Left cardiac atrium (tissue), 4 donors: Measurements from ENCODE around the gene MIF4GD. TPM values are rescaled to one million over a fixed set of nuclear protein-coding genes. Genes with fewer than 3 reads are reported as not detected.
A peak's percentile ranks its signal among the peaks of the same experiment; 100 is the strongest.
"Not testable (repeated sequence)": the region's sequence is repeated elsewhere in the genome, so short reads cannot be mapped to it uniquely, and the experiment has no call there.

ENCODE experiments used
- ATAC-seq, 2 donors: fragments of 200-7000 bp; cut with Tn5 transposase; one replicate each; pipeline ENCODE4 v1.9.1; 2020; ENCODE audit warnings: mild to moderate bottlenecking in 2 of 2, moderate library complexity in 2 of 2
- DNase-seq: peaks from one replicate; pipeline ENCODE4 v3.0.0-alpha.2; 2020
- intact Hi-C, 2 donors: fragments of 100-400 bp; cut with DNase I; formaldehyde crosslinking; loops; one replicate each; pipeline versions ENCODE4 v1.14.1 to v1.15.1; 2022 to 2023
- long read RNA-seq: library from polyadenylated mRNA; unstranded; transcript quantifications from one replicate; pipeline ENCODE4 v2.0.0, GENCODE V29; 2021
- total RNA-seq, 2 donors: library from RNA; stranded (reverse); fragmentation: NEBNext Ultra II Directional; extraction: Animal tissue kit (Norgen Biotek cat#: 25700); gene quantifications; one replicate each; pipeline ENCODE4 v1.2.1, GENCODE V29; 2021
- donor health status: DM: no; HTN: yes; CAD: no.
- donor health status: DM: no; HTN: yes; CAD: no; lungs with severe emphysema.
- donor health status: DM: yes; HTN: yes; CAD: no.
- donor health status: Dilated cardiomyopathy.

MIF4GD gene
- total RNA-seq, result 10 to 100 TPM; 13.8 to 17.7 TPM
- long read RNA-seq, transcript MIF4GD-202 (6 exons, 1,306 nt), result major isoform, 6 of 14 reads
- long read RNA-seq, partial matches to known transcripts, result 0 of 14 reads
- long read RNA-seq, other reads (novel, unspliced or antisense), result 1 of 14 reads

- intact Hi-C loops, result no loop called here
- DNase-seq, result no peak
- ATAC-seq, result no peak
These were observed at the start of gene MIF4GD for GRCh38 chr17:75270966-75271232. Gene MIF4GD, minus strand, starts transcription at chr17:75271231. Its CDS starts 1,036 bp downstream, at chr17:75270195.

GRCh38 chr17:75319904-75320691 is 49.1 kb upstream of the MIF4GD start:
- DNase-seq (no peak), ATAC-seq (no peak)
- intact Hi-C loops, result loop anchor here in 1 of 2 donors (5.0 kb wide), 1 partner anchor 87 kb away; the partner anchor contains the start of gene GRB2

GRCh38 chr17:75318615-75319222 is 47.7 kb upstream of the MIF4GD start:
- DNase-seq (no peak), ATAC-seq (no peak)
- intact Hi-C loops, result no loop called here

GRCh38 chr17:75318211-75318610 is 47.2 kb upstream of the MIF4GD start:
- no peak for ATAC-seq
- intact Hi-C loops, result no loop called here
- no peak for DNase-seq

- ATAC-seq, result no peak
- no peak for DNase-seq
- intact Hi-C loops, result no loop called here
These were observed 46.6 kb upstream of the MIF4GD start for GRCh38 chr17:75317671-75318070.

- DNase-seq (no peak), ATAC-seq (no peak)
- intact Hi-C loops, result no loop called here
These were observed 45.2 kb upstream of the MIF4GD start for GRCh38 chr17:75316253-75316652.

GRCh38 chr17:75315541-75316243 is 44.7 kb upstream of the MIF4GD start:
- DNase-seq, result no peak
- no peak for ATAC-seq
- intact Hi-C loops, result no loop called here

GRCh38 chr17:75313941-75314551 is 43.0 kb upstream of the MIF4GD start:
- intact Hi-C loops, result no loop called here

GRCh38 chr17:75308732-75309629 is 38.0 kb upstream of the MIF4GD start:
- DNase-seq (no peak), ATAC-seq (peak; percentile 38 to 81)
- intact Hi-C loops, result no loop called here

More at GRCh38 chr17:75313941-75314551, 43.0 kb upstream of the MIF4GD start:
- DNase-seq (no peak), ATAC-seq (peak; percentile 56 to 67)

- no peak for ATAC-seq
- DNase-seq, result no peak
- intact Hi-C loops, result no loop called here
These were observed 37.1 kb upstream of the MIF4GD start for GRCh38 chr17:75307957-75308731.

GRCh38 chr17:75301502-75302206 is 30.6 kb upstream of the MIF4GD start:
- intact Hi-C loops, result no loop called here
- DNase-seq (no peak), ATAC-seq (no peak)

GRCh38 chr17:75301049-75301448 is 30.0 kb upstream of the MIF4GD start:
- DNase-seq (no peak), ATAC-seq (peak in 1 of 2 donors; percentile 39)
- intact Hi-C loops, result no loop called here

GRCh38 chr17:75300280-75300679 is 29.2 kb upstream of the MIF4GD start:
- intact Hi-C loops, result no loop called here
- DNase-seq (no peak), ATAC-seq (no peak)

- intact Hi-C loops, result no loop called here
- ATAC-seq, result peak; percentile 56 to 62
- no peak for DNase-seq
These were observed 24.4 kb upstream of the MIF4GD start for GRCh38 chr17:75295201-75296158.

GRCh38 chr17:75292810-75293448 is 21.9 kb upstream of the MIF4GD start:
- ATAC-seq, intact Hi-C loops: not testable (repeated sequence)
- DNase-seq, result peak; percentile 32
